H1 (cell line): ENCODE results near the gene KATNAL1. TPM values are rescaled to one million over a fixed set of nuclear protein-coding genes. Genes with fewer than 3 reads are reported as not detected.

Experiments
- ATF2 ChIP-seq: IDR thresholded peaks from 2 replicates; pipeline ENCODE4 v1.6.1; 2012; ENCODE audit warnings: low read length, inconsistent platforms
- SAP30 ChIP-seq: fragments of 300-600 bp; sonication (generic); IDR thresholded peaks from 2 replicates; pipeline ENCODE4 v1.7.1; 2012; ENCODE audit warnings: low read length, moderate library complexity, mild to moderate bottlenecking, inconsistent platforms; ENCODE audit not compliant: insufficient read depth, insufficient replicate concordance
- polyA plus RNA-seq, 7 experiments: library from polyadenylated mRNA; depleted of rRNA in 3 of 7; stranded (reverse) in 5 of 7; unstranded in 2 of 7; fragments of >200 nt in 5 of 7; fragments of 200-250 nt in 2 of 7; gene quantifications; 1 replicate in 5 of 7; 2 replicates in 1 of 7; 4 replicates in 1 of 7; pipeline versions ENCODE4 v1.2.1 to v1.2.3, GENCODE V29; 2011 to 2013; ENCODE audit warnings: missing spikeins in 2 of 7, mixed read lengths in 2 of 7
- total RNA-seq: library from RNA; stranded (reverse); fragmentation: NEBNext Ultra II Directional; extraction: Animal tissue kit (Norgen Biotek cat#: 25700); gene quantifications from 2 replicates; pipeline ENCODE4 v1.2.1, GENCODE V29; 2021

KATNAL1 gene
- total and polyA plus RNA-seq, 2 of the 8 experiments (the other 6 are each of a cell fraction or from before 2014, with no cell fraction given) = 4.0 to 13.2 TPM

GRCh38 chr13:30165071-30165470 lies 142.3 kb downstream of the KATNAL1 start (continued):
- no peak for TF ChIP-seq ATF2
- TF ChIP-seq SAP30 = no peak
